A172 (cell line): ENCODE data around the gene ICOSLG. TPM values are rescaled to one million over a fixed set of nuclear protein-coding genes. Genes with fewer than 3 reads are reported as not detected.
"Not testable (repeated sequence)": the region's sequence is repeated elsewhere in the genome, so short reads cannot be mapped to it uniquely, and the experiment has no call there.

ENCODE experiments used
- DNase-seq: peaks from one replicate; pipeline ENCODE4 v3.0.0-alpha.2; 2015; ENCODE audit warnings: low spot score
- total RNA-seq: library from RNA; depleted of rRNA; stranded (reverse); fragments of >200 nt; shearing (Covaris generic); gene quantifications from 2 replicates; pipeline ENCODE4 v1.2.3, GENCODE V29; 2014

The ICOSLG gene
- total RNA-seq, 1 experiment from 2014 or later = 1.8 TPM

DNA sequence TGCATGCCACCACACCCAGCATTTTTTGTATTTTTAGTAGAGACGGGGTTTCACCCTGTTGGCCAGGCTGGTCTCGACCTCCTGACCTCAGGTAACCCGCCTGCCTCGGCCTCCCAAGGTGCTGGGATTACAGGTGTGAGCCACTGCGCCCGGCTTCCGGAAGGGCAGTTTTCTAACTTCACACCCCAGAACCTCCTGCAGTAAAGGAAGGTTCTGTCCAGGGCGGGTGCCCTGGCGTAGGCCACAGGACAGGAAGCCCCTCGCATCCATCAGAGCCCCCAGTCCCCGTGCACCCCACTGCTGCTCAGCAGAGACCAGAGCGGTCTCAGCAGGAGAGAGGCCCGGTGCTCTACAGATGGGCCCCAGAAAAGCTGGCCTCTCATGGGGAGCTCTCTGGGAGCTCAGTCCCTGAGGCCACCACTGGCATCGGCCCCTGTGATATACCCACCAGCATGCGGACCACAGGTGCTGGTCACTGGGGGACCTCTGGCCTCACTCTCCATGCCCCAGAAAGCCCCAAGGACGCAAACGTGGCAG lies 25.1 kb upstream of the ICOSLG start:
- no peak for DNase-seq

DNA sequence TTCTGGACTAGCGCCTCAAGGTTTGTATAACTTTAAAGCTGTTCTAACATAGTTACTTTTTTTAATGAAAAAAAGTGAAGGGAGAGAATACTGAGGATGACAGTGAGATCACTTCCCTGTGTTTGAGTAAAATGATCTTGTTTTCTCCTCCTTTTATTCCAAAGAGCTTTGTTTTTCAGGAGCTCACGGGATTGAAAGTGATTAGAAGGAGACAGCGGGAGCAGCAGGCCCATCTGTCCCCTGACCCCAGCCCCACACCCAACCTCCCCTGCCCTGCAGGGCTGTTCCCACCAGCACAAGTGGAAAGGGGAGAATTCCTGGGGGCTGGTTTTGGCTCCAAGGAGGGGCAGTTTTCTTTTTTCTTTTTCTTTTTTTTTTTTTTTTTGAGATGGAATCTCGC lies 23.0 kb upstream of the ICOSLG start:
- DNase-seq = no peak

DNA sequence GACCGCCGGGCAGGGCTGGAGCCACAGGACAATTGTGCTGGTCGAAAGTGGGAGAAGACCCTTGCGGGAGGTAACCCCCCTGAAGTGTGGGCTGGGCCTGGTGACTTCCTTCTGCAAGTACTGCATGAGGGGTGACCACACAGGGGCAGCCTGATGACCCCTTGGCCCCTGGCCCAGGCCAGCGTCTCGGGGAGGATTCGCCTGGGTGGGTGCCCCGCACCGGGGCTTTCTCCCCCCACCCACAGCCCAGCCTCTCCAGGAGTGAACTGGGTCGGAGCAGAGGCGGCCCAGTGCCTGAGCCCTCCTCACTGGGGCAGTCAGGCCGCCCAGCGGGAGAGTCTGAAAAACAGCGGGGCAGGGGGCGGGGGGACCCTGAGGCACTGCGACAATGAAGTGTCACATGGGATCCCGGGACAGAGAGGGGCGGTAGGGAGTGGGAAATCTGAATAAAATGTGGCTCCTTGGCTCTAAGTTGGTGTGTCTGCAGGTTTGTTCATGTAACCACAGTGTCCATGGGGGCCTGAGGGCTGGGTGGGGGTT lies 22.5 kb upstream of the ICOSLG start:
- DNase-seq = no peak

- DNase-seq = no peak
Observed at GRCh38 chr21:44262338-44263056, 21.8 kb upstream of the ICOSLG start.

DNA sequence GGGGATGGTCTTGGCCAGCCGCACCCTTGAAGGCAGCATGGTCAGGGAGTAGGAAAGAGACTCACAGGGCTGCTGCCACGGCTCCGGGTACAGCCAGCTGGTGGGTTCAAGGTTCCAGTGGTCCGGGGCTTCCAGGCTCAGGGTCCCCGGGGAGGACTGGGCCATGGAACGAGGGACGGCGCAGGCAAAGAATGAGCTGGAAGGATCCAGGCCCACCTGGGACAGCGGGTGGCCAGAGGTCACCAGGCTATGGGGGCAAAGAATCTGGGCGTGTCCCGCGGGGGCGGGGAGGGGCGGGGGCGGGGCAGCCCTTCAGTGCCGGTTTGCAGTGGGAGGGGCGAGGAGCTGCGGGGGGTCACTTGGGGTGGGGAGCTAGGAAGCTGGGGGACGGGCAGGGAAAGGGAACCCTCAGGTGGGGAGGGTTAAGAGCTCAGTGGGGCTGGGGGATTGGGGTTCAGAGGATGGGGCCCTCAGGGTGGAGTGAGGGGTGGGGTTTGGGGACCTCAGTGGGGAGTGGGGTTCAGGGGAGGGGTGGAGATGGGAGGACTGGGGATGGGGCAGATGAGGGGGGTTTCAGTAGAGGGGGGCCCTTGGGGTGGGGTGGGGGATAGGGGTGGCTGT lies 21.0 kb upstream of the ICOSLG start, which contains the start of gene DNMT3L:
Gene DNMT3L, minus strand, starts transcription at position 223 of the 621 bp plus-strand sequence. CDS start 638 bp downstream, outside the sequence.
- DNase-seq = no peak

DNA sequence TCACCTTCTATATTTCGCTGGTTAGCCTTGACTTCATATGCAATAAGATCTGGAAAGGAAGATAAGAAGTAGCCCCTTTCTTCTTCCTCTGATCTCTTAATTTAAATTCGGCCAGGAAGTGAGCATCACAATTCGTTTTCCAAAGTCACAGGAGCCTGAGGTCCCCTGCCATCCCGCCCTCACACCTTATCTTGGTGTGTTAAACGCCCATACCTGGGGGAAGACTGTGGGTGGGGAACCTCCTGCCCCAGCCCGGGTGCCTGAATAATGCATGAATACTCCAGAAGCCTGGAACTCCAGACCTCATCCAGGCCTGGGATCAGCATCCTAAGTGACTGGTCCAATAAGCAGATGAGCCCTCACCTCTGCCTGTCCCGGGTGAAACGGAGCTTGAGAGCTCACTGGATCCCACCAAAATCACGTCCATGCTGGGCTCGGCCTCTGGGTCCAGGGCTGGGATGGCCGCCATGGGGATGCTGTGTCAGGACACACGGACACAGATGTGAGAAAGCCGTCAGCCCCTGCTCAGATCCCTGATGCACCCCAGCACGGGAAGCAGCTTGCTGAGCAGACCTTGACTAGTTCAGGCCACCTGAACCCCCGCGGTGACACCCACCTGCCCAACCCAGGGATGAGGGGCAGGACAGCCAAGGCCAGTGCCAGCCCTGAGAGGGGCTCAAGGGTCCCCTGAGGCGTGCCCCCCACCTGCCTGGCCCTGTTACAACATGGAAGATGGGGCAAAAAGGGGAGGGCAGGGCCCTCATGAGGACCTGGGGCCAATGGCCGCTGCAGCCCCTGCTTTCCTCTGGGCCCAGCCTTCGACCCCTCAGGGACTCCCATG lies 20.3 kb upstream of the ICOSLG start:
- DNase-seq = no peak

DNA sequence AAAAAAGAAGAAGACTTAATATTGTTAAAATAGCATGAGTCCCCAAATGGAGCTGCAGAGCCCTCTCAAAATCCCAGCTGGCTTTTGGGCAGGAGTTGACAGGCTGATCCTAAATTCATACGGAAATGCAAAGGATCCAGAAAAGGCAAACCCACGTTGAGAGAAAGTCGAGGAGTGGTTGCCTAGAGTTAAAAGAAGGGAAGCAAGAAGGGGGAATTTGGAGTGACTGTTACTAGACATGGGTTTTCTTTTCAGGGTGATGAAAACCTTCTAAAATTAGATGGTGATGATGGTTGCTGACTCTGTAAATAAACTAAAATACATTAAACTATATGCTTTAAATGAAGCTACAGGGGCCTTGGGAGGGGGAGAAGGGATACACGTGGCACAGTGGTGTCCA lies 19.3 kb upstream of the ICOSLG start:
- DNase-seq = no peak

- no peak for DNase-seq
Observed at GRCh38 chr21:44259082-44259705, 18.5 kb upstream of the ICOSLG start.

GRCh38 chr21:44258056-44258725 lies 17.4 kb upstream of the ICOSLG start:
- no peak for DNase-seq

DNA sequence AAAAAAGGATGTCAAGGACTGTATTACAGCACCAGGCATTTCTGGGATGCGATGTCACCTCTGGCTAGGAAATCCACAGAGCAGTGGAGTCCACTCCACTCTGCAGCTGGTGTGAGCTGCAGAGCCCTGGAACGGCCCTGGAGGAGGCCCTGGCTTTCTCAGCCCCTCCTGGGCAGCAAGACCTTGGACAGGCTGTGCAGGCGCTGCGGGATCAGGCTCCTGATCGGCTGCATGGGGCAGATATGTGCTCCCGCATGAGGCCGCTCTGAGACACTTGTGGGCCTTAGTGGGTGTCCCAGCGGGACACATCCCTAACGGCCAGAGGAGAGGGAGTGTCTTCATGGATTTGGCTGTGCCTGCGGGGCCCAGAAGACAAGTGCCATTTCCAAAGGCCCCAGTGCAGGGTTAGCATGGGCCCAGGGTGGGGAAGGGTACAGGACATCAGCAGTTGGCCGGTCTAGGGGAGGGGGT lies 14.8 kb upstream of the ICOSLG start:
- peak; percentile 41 for DNase-seq

DNA sequence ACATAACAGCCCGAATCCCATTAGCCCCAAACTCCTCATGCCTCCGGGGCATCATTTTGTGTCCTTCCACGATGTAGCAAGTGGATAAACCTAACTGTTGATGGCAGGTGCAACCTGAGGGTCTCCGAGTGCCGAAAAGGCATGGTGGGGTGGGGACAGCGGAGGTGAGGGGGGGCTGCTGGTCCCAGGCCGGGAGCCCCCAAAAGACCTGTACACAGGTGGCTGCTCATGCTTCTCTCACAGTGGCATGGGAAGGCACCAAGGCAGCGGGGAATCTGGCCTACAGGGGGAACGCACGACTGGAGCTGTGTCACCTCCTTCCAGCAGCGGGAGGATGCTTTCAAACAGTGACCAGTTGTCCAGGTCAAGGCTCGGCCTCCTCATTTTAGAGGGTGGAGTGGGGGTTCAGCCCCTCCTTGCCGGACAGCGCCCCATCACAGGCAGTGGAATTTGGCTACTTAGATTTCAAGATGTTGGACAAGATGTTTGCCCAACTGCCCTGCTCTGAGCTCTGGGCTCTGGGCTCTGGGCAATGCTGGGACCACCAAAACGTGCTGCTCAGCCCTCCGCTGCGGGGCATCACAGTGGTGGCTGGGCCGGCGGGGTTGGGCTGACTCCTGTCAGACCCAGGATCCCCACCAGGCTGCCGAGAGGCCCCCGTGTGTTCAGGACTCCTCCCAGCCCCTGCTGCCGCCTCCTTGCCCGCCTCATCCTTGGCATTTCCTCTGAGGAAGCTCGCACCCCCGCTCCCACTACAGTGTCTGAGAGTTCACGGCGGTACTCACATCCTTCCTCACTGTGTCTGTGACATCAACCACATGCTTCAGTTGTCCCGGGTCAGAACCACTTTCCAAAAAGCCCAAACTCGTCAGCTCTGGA lies 13.3 kb upstream of the ICOSLG start:
- DNase-seq = peak; percentile 39

DNA sequence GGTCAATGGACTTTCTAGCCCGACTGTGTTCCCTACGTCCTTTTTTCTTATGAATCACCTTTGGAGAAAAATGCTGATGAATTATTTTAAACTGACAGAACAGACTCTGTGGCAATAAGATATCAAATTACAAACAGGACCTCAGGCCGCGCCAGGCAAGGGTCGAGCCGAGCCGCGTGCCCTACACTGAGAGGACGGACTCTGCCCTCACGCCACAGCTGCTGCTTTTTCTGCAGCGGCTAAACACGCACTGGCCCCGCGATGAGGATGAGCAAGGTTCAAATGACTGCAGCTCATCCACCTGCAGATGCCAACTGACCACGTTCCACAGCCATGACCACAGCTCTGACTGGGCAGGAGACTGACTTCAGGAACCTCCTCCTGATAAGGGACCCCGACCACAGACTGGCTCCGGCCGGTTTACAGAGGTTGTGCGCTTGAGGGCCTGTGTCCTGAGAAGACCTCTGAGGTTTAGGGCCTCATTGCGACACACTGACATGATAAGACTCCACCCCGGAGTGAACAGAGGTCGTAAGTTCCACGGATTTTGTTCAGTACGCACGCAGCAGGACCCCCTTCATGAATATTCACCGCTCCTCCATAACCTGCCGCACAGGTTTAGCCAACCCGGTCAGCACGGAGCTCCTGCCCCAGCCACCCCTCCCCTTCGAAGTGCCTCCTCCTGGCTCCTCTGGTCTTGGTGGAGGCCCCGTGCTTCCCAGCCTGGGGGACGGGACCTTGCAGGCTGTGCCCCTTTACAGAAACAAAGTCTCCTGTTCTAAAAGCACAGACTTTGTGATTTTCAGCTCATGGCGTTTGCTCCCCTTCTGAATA lies 8.7 kb upstream of the ICOSLG start:
- DNase-seq = not testable (repeated sequence)

- DNase-seq = not testable (repeated sequence)
Observed at GRCh38 chr21:44247904-44248303, 7.2 kb upstream of the ICOSLG start.

GRCh38 chr21:44243980-44244379 lies 3.2 kb upstream of the ICOSLG start:
- not testable (repeated sequence) for DNase-seq

DNA sequence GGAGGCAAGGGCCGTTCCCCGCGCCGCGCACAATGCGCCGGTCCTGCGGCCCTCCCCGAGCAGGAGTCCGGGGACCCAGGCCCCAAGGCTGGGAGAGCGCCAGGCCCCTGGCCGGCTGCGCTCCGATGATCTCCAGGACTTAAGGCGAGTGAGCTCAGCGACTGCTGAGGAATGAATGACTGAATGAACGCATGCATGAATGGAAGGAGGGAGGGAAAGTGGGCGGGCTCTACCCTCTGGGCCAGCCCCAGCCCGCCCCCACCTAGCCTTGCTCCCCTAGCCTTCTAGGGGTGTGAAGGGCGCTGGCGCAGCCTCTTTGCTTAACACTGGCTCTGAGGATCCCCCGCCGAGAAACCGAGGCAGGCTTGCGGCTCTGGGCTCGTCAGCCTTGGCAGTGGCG lies 538 bp upstream of the ICOSLG start:
- DNase-seq = not testable (repeated sequence)

DNA sequence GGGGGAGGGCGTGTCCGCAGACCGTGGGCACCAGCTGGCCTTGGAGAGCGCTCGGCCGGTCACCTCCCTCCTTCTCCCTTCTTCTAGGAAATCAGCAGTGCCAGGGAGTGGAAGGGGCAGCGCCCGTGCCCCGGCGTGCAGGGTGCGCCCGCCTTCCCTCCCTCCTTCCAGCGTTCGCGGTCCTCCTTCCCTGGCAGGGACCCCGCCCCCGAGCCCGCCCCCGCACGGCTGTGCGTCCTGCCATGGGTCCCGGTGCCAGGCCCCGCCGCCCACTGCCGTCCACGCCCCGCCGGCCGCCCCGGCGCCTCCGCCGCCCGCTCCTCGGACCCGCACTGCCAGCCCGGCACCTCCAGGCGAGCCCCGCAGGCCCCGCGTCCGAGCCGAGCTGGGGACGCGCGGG lies 390 bp downstream of the ICOSLG start:
- not testable (repeated sequence) for DNase-seq

DNA sequence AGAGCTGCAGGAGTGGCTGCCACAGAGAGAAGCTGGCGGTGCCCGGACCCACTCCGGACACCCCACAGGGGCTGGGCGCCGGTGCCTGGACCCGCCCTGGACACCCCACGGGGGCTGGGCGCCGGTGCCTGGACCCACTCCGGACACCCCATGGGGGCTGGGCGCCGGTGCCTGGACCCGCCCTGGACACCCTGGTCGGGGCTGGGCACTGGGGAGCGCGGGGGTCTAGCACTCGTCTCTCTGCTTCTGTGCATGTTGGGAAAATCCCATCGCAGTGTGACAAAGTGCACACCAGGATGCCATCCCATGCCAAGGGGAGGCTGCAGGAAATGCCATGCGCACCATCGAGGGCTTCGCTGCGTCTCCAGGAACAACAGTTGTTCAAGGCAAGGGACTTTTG lies 11.2 kb downstream of the ICOSLG start:
- not testable (repeated sequence) for DNase-seq

DNA sequence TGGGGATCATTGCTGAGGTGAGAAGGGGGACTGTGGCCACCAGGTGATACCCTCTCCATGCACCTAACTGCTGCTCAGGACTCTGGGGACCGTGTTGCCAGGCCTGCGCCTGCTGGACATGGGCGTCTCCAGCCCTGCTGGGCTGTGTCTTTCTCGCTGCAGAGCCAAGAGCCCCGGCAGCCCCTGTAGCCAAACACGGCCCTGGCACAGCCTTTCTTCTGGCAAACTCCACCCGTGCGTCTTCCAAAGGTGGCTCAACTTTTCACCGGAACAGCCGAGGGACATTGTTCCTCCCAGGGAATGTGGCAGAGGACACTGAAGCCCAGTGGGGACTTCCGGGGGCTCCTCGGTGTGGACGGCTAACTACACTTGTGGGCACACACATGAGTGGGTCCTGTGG lies 12.6 kb downstream of the ICOSLG start:
- not testable (repeated sequence) for DNase-seq

DNA sequence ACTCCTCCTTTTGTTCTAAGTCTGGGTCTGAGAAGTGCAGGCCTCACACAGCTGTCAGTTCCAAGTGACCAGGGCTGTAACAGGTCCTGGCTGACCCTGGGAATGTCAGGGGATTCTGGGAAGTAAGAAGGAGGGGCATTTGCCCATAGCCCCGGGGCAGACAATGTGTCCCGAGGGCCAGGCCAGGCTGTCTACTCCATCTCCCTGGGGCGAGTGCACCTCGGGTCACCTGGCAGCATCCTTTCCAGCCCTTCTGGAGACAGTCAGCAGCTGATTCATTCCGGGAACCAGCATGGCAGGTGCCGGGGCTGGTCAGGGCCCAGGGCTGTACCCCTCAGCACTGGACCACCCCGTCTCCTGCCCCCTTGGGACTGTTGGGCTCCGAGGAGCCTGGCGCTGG lies 13.1 kb downstream of the ICOSLG start:
- not testable (repeated sequence) for DNase-seq
